ENCODE measurements around the gene MAPKAP1.

MAPKAP1 gene

DNA sequence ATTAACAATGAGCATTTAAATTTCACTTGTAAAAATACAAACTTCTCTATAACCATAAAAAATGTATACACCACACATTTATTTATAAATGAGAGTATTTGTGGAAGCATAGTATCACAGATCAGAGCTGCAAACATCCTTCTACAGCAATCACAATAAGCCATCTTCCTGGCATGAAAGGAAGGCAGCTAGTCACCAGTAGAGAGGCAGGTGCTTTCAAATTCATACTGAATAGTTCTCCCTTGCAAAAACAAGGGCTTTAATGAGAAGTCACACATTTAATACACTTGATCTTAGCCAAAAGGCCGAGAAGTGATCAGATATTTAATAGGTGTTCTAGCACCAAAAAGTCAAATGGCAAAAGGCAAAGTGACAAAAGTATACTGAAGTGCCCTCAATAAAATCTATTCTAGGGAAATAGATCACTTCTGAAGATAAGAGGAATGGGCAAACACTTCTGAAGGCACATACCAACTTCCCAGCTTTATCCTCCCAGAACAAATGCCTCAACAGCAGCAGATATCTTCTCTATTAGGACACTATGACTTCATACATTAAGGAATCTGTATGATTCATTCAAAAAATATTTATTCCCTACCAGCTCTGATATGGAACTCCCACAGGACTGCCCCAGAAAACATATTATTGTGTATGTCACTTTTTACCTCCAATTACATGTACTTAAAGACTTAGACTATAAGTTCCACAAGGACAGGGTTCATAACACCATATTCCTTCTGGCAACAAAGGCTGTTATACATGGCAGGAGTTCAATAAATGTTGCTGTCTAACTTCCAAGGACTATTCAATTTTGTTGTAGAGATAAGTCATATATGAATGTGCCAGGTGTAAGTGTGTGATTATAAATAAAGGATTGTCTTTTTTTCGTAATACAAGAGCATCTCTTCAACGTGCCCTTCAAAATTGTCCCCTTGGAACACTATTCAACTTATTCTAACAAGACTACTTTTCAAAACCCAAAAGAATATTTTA lies 31.7 kb downstream of the MAPKAP1 start:
- DNase-seq (ENCODE audit: low read depth in 3 of 3): no peak

DNA sequence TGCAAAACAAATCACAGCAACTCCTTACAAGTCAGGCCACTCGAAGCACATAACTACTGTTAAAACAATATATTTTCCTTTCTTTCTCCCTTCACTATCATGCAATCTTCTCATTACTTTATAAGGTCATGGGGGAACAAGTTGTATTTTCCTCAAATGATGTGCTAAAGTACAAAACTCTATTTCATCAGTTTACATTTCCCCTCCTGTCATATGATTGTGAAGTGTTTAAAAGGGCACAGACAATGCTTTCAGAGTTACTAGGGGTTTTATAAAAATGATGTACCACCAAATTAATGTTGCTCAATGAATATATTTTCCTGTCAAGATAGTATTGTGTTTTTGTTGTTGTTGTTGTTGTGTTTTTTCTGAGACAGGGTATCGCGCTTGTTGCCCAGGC lies 34.1 kb downstream of the MAPKAP1 start:
- DNase-seq (ENCODE audit: low read depth in 3 of 3): no peak

DNA sequence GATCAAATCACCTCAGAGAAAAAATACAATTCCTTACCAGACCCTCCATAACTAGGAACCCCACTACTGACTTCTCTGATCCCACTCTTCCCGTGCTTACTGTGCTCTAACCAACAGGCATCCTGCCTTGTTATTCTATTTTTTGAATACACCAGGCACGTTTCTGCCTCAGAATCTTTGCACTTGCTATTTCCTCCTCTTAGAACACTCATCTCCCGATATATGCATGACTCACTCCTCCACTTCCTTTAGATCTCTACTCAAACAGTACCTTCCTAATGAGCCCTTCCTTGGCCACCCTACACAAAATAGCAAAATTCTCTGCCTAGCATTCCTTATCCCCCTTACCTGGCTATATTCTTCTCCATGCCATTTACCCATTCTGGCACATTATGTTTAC lies 43.9 kb downstream of the MAPKAP1 start:
- no peak for DNase-seq (ENCODE audit: low read depth in 3 of 3)

DNA sequence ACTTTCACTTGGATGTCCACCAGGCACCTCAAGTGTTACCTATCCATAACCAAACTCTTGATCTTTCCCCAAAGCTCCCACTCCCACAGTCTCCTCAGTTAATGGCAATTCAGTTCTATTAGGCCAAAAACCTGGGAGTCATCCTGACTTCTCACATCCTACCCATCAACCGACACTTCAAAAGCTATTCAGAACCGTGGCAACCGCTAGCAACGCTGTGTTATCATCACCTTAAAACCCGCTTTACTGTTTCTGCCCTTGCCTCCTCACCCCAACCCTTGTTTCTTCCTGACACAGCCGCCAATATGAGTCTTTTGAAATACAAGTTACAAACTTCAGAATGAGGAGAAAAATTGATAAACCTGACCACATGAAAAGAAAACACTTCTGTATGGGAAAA lies 46.5 kb downstream of the MAPKAP1 start:
- DNase-seq (ENCODE audit: low read depth in 3 of 3): no peak

DNA sequence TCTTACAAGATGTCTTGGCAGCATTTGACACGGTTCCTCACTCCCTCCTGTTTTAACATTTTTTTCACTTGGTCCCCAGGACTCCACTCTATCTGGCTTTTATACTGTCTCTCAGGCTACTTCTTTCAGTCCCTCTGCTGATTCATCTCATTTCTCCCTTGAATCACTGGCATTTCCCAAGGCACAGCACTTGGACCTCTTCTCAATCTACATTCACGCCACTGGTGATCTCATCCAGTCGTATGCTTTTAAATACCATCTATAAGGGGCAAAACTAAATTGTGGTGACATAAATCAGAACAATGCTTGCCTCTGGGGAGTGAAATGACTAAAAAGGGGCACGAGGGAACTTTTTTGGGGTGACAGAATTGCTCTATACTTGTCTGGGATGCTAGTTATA lies 47.1 kb downstream of the MAPKAP1 start:
- DNase-seq (ENCODE audit: low read depth in 3 of 3): no peak

DNA sequence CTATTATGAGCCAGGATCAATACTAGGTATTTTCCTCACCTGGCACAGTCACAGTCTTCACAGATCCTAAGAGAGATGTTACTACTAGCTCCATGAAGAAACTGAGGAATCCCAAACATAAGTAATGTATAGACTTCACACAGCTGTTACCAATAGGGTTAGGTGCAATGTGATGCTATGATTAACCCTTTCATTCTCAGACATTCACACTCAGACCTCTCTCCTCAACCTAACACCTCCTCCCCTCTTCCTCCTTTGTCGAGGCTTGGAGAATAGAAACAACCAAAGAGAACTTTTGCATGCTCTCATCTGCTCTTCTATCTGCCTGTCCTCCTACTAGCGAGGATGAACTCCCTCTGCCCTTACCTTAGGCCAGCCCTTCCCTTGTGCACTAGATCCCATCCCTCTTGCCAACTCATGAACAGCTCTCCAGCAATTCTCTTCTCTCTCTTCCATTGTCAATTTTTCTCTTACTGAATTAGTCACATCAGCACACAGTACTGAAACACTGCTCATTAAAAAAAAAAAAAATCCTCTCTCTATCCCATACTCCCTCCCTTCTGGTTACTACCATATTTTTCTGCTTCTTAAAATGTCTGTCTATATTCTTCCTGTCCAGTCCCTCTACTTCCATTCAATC lies 47.7 kb downstream of the MAPKAP1 start:
- no peak for DNase-seq (ENCODE audit: low read depth in 3 of 3)

DNA sequence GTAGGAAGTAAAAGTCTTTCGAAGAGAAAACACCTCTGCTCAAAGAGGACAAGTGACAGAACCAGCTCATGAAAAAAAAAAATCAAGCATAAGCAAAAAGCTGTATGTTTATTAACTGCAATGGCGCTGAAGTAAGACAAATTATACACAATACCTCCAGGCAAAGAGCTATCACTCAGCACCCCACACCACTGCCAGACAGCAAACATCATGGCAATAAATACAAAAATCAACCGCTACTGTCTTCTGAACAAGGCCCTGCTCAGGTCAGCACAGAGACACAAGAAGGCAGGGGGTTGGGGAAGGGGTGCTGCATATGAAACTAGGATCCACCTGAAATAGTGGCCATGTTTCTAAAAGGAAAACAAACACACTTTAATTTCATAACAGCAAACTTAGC lies 50.4 kb downstream of the MAPKAP1 start:
- DNase-seq (ENCODE audit: low read depth in 3 of 3): no peak

DNA sequence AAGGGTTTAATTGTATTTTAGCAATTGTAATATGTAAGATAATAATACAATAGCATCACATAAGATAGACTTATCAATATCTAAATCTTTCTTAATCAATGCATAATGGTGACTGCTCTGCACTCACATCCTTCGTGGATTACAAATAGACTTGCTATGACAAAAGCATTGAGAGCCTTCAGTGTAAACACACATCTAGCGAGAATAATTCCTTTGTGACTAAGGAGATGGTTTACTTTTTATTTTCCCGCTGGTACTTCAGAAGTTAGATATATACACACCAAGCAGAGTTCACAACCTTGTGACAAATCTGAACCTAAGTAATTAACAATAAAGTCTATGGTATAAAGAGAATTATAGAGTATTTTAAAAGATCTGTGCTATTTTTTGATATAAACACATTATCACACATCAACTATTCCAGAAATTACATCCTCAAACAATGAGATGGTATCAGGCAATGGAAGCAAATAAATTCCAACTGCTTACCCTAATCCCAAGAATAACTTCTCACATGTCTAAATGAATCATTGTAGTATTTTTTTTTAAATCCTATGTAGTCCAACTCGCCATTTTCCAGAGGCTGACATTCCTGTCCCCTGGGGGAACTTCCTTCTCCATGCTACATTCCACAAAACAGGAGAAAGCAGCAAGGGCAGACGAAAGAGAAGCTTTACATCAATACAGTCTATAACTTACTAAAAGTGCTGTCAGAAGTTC lies 51.2 kb downstream of the MAPKAP1 start:
- no peak for DNase-seq (ENCODE audit: low read depth in 3 of 3)

DNA sequence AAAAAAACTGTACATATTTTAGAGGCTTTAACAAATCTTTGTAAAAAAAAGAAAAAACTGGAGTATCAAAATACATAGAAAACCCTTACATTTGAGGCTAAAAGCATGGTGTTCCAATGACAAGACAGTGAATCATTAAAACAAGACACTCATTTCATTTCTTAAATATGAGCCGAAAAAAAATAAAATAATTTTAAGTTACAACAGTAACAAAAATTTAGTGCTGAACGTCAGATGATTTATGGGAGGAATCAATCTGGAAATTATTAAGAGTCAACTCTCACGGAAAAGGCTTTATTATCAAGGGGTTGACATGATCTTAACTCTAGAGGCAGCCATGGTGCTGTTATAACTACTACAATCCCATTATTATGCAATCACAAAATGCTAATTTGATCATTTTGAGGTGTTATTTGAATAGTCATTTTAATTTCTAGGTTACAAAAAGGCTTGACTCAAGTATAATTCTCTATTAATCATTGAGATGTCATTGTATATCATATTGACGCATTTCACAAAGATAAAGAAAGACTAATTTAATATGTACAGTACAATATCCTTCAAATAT lies 51.9 kb downstream of the MAPKAP1 start:
- DNase-seq (ENCODE audit: low read depth in 3 of 3): no peak

DNA sequence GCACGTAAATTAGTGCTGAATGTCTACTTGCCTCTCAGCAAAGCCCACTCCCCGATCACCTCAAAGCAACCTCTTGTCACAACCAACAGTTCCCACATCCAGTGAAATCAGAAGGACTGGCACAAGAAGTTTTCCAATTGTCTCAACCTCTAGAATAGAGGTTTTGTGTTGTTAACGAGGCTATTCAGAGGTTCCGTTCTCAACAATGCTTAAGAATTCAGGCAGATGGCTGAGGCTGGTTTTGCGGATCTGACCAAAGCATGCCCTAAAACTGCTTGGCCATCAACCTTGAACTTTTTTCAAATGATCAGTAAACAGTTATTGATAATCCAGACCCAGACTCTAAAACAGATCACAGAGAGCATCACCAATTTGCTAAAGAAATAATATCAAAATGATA lies 52.9 kb downstream of the MAPKAP1 start:
- no peak for DNase-seq (ENCODE audit: low read depth in 3 of 3)

DNA sequence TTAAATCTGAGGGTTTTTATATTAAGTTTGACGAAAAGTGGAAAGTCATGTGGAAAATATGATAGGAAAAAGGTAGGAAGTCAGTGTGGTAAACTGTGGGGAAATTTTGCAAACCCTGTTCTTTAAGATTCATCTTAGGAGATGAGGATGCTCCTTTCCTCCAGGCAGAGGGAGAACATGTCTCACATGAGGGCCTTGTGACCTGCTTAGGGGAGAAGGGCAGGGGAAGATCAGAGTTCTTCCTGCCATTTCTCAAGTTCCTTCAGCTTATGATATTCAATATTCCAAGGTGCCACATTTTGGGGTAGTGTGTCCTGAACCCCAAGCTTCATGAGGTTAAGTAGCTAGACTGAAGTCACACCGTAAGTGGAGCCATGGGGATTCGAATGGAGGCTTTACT lies 53.7 kb downstream of the MAPKAP1 start:
- no peak for DNase-seq (ENCODE audit: low read depth in 3 of 3)

DNA sequence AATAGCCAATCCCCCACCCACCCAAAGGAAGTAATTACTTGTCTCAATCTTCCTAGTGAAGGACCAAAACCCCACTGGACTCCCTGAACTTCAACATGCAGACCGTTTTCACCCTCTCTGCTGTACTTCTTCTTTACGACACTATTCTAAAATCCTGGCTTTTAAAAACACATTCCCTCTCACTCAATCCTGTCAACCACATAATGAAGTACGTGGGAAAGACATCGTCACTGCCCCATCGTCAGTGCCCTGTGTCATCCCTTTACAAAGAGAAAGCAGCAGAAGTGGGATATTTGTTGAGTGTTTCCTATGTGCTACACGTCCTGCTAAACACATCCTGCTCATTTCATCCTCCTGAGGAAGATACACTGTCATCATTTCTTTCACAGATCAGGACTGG lies 54.2 kb downstream of the MAPKAP1 start:
- no peak for DNase-seq (ENCODE audit: low read depth in 3 of 3)

DNA sequence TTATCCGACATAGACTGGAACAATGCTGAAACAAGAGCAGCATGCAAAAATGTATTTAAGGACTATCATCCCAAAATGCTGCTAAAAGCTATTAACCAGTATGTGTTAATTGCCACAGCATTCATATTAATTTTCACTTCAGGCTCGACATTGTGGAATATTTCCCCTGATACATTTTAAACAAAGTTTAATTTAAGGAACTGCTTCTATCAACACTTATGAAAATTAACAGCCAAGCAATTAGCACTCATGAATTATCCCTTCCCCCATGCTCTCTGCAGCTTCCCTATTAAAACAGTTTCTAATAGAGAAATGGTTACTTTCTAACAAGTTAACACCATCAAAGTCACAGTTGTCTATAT lies 54.8 kb downstream of the MAPKAP1 start:
- DNase-seq (ENCODE audit: low read depth in 3 of 3): no peak

DNA sequence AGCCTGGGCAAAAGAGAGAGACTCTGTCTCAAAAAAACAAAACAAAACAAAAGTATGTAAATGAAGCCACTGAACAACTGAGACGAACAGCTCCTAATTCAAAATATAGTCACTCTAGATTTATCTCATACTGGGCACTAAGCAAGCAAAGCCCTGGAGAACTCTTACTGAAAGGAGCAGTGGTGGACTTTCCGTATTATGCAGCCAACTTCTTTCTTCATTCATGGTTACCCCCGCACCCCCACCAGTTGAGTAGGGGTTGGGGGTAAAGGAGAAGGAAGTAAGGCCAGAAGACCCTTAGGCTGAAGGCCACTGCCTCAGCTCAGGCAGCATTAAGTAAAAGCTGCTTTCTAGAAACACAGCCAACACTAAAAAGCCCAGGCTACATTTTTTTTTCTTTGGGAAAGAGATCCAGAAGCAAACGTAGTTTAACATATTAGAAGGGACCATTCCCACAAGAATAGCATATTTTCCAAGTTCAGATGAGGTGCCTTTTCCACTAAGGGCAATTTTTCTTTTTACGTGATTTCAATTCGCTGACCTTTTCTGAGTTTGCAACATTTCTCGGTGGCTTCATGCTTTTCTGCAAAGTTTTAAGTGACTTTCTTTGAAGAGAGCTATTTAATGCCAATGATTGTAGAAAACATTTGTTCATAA lies 55.3 kb downstream of the MAPKAP1 start:
- DNase-seq (ENCODE audit: low read depth in 3 of 3): no peak

DNA sequence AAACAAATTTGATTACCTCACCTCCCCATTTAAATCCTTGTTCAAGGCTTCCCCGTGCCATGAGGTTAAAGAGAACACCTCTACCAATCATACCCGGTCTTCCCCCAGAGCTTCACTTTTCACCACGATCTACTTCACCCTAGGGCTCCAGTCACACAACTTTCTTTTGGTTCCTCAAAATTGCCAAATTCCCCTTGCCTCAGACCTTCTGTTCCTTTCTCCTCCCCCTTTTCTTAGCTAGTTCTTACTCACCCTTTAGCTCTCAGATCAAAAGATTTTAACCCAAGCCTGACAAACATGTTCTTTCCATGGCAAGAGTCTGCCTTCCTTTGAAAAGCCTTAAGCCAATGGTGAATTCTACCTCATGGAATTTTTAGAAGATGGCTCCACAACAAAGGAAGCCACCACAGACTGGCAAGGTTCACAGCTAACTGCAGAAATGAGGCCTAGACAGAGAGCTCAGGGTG lies 56.7 kb downstream of the MAPKAP1 start:
- peak in 1 of 3 experiments; percentile 11 for DNase-seq (ENCODE audit: low read depth in 3 of 3)

DNA sequence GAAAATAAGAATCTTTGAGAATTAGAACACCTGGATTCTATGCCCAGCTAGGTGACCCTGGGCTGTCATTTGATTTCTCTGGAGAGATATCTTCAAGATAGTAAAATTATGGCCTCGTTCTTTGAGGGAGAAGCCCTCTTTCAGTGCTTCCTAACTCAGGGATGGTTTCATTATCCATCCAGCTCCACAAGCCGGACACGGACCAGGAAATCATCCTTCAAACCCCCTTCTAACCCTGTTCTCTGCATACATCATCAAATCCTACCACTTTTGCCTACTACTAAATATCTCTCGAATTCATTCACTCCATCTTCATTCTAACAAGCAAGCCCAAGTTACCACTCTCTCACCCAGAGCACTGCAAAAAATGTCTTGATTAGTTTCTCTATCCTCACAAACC lies 57.2 kb downstream of the MAPKAP1 start:
- DNase-seq (ENCODE audit: low read depth in 3 of 3): no peak

DNA sequence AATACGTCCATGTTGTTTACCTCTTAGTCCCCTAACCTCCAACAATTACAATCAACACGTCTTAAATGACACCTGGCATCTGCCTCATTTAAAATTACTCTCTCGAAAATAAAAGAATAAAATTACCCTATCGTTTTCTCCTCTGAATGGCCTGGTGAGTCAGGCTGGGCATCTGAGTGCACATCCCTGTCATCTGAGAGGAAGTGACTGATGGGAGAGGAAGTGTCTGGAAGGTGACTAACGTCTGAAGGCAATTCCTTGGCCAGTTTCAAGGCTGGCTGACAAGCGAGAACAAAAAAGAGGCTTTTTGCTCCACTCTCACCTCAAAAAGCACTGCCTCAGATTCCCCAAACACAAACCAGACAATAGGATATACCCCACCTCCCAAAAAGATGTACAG lies 57.7 kb downstream of the MAPKAP1 start:
- peak in 2 of 3 experiments; percentile 18 to 31 for DNase-seq (ENCODE audit: low read depth in 3 of 3)

DNA sequence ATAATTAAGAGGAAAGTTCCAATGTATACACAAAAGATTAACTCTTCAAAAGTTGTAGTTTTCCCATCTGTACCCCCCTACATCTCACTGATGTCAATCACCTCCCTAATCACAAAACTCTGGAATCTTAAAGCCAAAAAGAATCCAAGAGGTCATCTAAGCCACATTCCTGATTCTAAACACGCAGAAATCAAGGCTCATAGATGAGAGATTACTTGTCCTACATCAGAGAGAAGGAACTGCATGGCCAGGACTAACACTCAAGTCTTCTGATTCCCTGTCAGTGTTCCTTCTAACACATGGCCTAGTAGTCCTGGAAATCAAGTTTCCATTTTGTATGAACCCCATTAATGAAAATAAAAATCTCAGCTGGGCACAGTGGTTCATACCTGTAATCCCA lies 58.7 kb downstream of the MAPKAP1 start:
- DNase-seq (ENCODE audit: low read depth in 3 of 3): no peak

DNA sequence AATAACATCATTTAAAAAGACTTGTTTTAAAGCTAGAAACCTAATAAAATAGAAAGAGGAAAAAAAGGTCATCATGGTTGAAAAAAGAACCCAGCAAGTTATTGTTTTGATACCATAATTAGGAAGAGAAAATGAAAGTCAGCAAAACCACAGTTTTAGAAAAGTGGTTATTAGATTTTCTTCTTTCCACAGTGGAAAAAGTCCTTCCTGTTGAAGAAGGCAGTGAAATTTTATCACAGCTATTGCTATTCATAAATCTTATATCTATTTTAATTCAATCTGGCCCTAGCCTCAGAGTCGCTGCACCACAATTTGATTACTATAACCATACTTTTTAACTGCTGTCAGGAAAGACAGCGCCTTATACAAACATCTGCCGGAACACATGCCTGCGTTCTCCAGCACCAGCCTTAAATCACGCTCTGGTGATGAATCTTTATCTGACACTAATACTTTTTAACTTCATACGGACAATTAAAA lies 60.3 kb downstream of the MAPKAP1 start:
- DNase-seq (ENCODE audit: low read depth in 3 of 3): no peak

DNA sequence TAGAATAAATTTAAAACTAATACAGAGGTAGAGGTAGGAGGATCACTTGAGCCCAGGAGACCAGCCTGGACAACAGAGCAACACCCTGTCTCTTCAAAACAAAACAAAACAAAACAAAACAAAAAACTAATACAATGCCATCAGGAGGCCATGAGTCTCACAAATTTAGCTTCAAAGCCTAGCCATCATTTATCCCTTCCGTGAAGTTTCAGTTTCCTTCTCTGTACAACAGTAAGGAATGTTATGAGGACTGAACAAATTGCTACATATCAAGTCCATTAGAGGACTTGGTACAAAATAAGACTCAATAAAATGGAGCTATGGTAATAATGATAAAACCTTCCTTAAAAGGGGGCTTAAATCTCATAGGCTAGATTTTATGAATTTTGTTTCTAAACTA lies 60.8 kb downstream of the MAPKAP1 start:
- DNase-seq (ENCODE audit: low read depth in 3 of 3): no peak

DNA sequence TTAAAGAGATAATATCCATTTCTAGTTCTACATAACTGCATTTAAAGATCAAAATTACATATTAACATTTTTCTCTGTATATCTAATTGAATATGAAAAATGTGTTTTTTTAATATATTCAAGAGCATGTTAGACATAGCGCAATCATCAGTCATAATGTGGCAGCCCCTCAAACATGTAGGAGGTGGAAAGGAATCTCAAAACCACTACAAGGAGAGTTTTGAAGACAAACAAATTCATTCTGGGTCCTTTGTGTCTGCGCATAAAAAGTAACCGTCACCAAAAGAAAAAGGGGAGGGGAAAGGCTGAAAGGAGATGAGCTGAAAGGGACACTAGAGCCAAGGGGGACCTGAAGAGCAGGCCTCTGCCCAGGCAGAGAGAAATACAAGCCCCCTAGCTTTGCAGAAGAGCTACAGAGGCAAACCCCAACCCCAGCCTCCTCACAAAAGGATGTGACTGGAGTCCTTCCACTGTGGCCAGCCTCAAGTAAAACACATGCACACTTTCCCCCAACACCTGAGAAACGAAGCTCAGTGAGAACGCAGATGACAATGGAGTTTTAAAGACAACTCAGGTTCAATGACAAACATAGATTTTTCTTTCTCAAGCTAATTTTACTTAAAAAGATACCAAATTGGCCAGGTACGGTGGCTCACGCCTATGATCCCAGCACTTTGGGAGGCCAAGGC lies 62.0 kb downstream of the MAPKAP1 start:
- DNase-seq (ENCODE audit: low read depth in 3 of 3): no peak

Measured in stimulated activated CD4-positive, alpha-beta T cell treated with anti-CD3 and anti-CD28 coated beads, TNF-alpha, amount 100 ng/mL, for 24 hours (primary cell).